ENCODE measurements around the gene LRP8. TPM values are rescaled to one million over a fixed set of nuclear protein-coding genes. Genes with fewer than 3 reads are reported as not detected.

Gene LRP8
- total and polyA plus RNA-seq, 2 donors from 2014 or later: 1.4 to 6.9 TPM

GRCh38 chr1:53250325-53250724, 77.5 kb downstream of the LRP8 start:
- no peaks in the 10 kb centered on the region for H3K4me1 ChIP-seq (ENCODE audit: control insufficient read depth in 2 of 3, insufficient read depth in 2 of 3, low read depth in 1 of 3, low read length in 3 of 3)
- H3K9ac ChIP-seq (ENCODE audit: low read length in 3 of 3): no peak overlapping the region
- no peak overlapping the region for H3K27ac ChIP-seq (ENCODE audit: low read depth in 2 of 2, low read length in 2 of 2)
- DNase-seq (no peak), FAIRE-seq (no peak)
- no peaks in the 10 kb centered on the region for H3K36me3 ChIP-seq (ENCODE audit: control insufficient read depth in 2 of 3, insufficient read depth in 3 of 3, low read length in 3 of 3)
- TF ChIP-seq CTCF (IDR thresholded peaks at IDR 0.05; ENCODE audit: borderline replicate concordance, extremely low read depth, insufficient read depth): no peak
- no peak overlapping the region for H3K4me3 ChIP-seq (ENCODE audit: low read length in 3 of 3)
- H3K9me3 ChIP-seq (ENCODE audit: control insufficient read depth in 2 of 3, insufficient read depth in 1 of 3, low read length in 3 of 3): no peaks in the 10 kb centered on the region
- intact Hi-C loops (cut with DNase I): no loop called here
- H3K27me3 ChIP-seq (ENCODE audit: control insufficient read depth, insufficient read depth, low read length): no peaks in the 10 kb centered on the region

- Histone ChIP-seq H3K4me1 (ENCODE audit: control insufficient read depth in 2 of 3, insufficient read depth in 2 of 3, low read depth in 1 of 3, low read length in 3 of 3) (no peaks in the 10 kb centered on the region), H3K36me3 (ENCODE audit: control insufficient read depth in 2 of 3, insufficient read depth in 3 of 3, low read length in 3 of 3) (no peaks in the 10 kb centered on the region), H3K9me3 (ENCODE audit: control insufficient read depth in 2 of 3, insufficient read depth in 1 of 3, low read length in 3 of 3) (no peaks in the 10 kb centered on the region), H3K27ac (ENCODE audit: low read depth in 2 of 2, low read length in 2 of 2) (no peak overlapping the region), H3K9ac (ENCODE audit: low read length in 3 of 3) (no peak overlapping the region), H3K4me3 (ENCODE audit: low read length in 3 of 3) (no peak overlapping the region), H3K27me3 (ENCODE audit: control insufficient read depth, insufficient read depth, low read length) (no peaks in the 10 kb centered on the region)
- intact Hi-C loops (cut with DNase I): no loop called here
- no peak for TF ChIP-seq CTCF (IDR thresholded peaks at IDR 0.05; ENCODE audit: borderline replicate concordance, extremely low read depth, insufficient read depth)
- DNase-seq (peak in 2 of 5 donors; percentile 19 to 58), FAIRE-seq (no peak)
Observed at GRCh38 chr1:53249706-53250105, 78.2 kb downstream of the LRP8 start.

GRCh38 chr1:53246261-53247134, 81.4 kb downstream of the LRP8 start:
- intact Hi-C loops (cut with DNase I): no loop called here
- Histone ChIP-seq H3K27me3 (ENCODE audit: control insufficient read depth, insufficient read depth, low read length) (no peaks in the 10 kb centered on the region), H3K36me3 (ENCODE audit: control insufficient read depth in 2 of 3, insufficient read depth in 3 of 3, low read length in 3 of 3) (no peaks in the 10 kb centered on the region), H3K4me1 (ENCODE audit: control insufficient read depth in 2 of 3, insufficient read depth in 2 of 3, low read depth in 1 of 3, low read length in 3 of 3) (no peaks in the 10 kb centered on the region), H3K9me3 (ENCODE audit: control insufficient read depth in 2 of 3, insufficient read depth in 1 of 3, low read length in 3 of 3) (no peaks in the 10 kb centered on the region), H3K9ac (ENCODE audit: low read length in 3 of 3) (no peak overlapping the region), H3K4me3 (ENCODE audit: low read length in 3 of 3) (no peak overlapping the region), H3K27ac (ENCODE audit: low read depth in 2 of 2, low read length in 2 of 2) (no peak overlapping the region)
- FAIRE-seq (no peak), DNase-seq (no peak)
- TF ChIP-seq CTCF (IDR thresholded peaks at IDR 0.05; ENCODE audit: borderline replicate concordance, extremely low read depth, insufficient read depth): no peak

Data from kidney (tissue), 14 donors.